Urinary bladder (tissue), 4 donors: ENCODE measurements around the gene LYZL6. TPM values are rescaled to one million over a fixed set of nuclear protein-coding genes. Genes with fewer than 3 reads are reported as not detected.

ENCODE experiments used
- DNase-seq: peaks from one replicate; pipeline ENCODE4 v3.0.0-alpha.2; 2015; ENCODE audit errors: extremely low spot score
- H3K27ac ChIP-seq: one replicate; pipeline ENCODE4 v1.5.1; 2013; ENCODE audit warnings: low read depth, mild to moderate bottlenecking, moderate library complexity
- H3K36me3 ChIP-seq: one replicate; pipeline ENCODE4 v1.6.1; 2013; ENCODE audit warnings: mild to moderate bottlenecking, moderate library complexity; ENCODE audit not compliant: insufficient read depth
- H3K4me1 ChIP-seq: one replicate; pipeline ENCODE4 v1.6.1; 2013; ENCODE audit warnings: mild to moderate bottlenecking, moderate library complexity; ENCODE audit not compliant: insufficient read depth
- H3K4me3 ChIP-seq: one replicate; pipeline ENCODE4 v1.5.1; 2013; ENCODE audit warnings: low read depth, low read length
- WGBS: extraction: QIAGEN DNeasy Blood & Tissue Kit; methylation state at CpG from one replicate; pipeline ENCODE4 v1.1.7; 2013; 5-methylcytosine and 5-hydroxymethylcytosine counted together
- polyA plus RNA-seq: library from polyadenylated mRNA; stranded (reverse); fragments of 200-250 nt; gene quantifications from one replicate; pipeline ENCODE4 v1.2.3, GENCODE V29; 2013
- total RNA-seq: library from RNA; depleted of rRNA; stranded (reverse); fragments of >200 nt; gene quantifications from one replicate; pipeline ENCODE4 v1.2.3, GENCODE V29; 2014
- donor health status: healthy with polysubstance abuse.
- donor health status: healthy.

Gene LYZL6
- total and polyA plus RNA-seq, 2 donors = not detected

- H3K4me3 ChIP-seq = no peak overlapping the region
- no peaks in the 10 kb centered on the region for H3K36me3 ChIP-seq
- no peak for DNase-seq
- no peak overlapping the region for H3K27ac ChIP-seq
- 53% methylated on average over 6 of the region's 6 CpGs for WGBS
- H3K4me1 ChIP-seq = no peaks in the 10 kb centered on the region
Observed at GRCh38 chr17:35931794-35932425, 11.6 kb downstream of the LYZL6 start.

- Histone ChIP-seq H3K36me3 (no peaks in the 10 kb centered on the region), H3K4me3 (peak within 1 kb of the TSS; percentile 14), H3K4me1 (no peaks in the 10 kb centered on the region), H3K27ac (no peak within 1 kb of the TSS)
- DNase-seq = peak; percentile 32
- 2% methylated on average over 35 of the region's 35 CpGs for WGBS
Observed at GRCh38 chr17:35930211-35931065, 13.1 kb downstream of the LYZL6 start, which contains the start of gene RDM1. TSS of gene RDM1 (minus strand) at chr17:35930773. CDS start at chr17:35930727, 46 bp downstream.

DNA sequence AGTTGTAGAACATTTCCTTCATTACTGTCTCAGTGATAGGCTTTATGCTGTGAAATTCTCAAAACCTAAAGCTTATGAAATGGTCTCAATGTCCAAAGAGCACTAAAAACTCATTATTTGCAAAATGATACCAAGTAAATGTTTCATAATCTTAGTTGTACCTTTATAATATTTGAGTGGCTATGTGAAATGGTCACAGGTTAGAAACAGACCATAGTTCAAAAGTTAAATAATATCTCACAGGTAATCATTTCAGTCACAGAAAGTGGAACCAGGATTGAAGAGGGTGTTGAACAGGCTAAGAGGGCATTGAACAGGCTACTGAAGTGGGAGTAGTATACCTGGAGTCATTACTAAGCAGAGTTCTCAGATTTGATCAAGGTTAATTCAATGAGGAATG lies 15.8 kb downstream of the LYZL6 start:
- Histone ChIP-seq H3K36me3 (peaks cover 1% of the 10 kb centered on the region), H3K4me3 (no peak overlapping the region), H3K4me1 (no peaks in the 10 kb centered on the region), H3K27ac (no peak overlapping the region)
- DNase-seq = no peak

- DNase-seq = no peak
- peaks cover 1% of the 10 kb centered on the region for H3K36me3 ChIP-seq
- no peak overlapping the region for H3K4me3 ChIP-seq
- no peaks in the 10 kb centered on the region for H3K4me1 ChIP-seq
- 97% methylated on average over 6 of the region's 6 CpGs for WGBS
- H3K27ac ChIP-seq = no peak overlapping the region
Observed at GRCh38 chr17:35923609-35924114, 19.9 kb downstream of the LYZL6 start.

DNA sequence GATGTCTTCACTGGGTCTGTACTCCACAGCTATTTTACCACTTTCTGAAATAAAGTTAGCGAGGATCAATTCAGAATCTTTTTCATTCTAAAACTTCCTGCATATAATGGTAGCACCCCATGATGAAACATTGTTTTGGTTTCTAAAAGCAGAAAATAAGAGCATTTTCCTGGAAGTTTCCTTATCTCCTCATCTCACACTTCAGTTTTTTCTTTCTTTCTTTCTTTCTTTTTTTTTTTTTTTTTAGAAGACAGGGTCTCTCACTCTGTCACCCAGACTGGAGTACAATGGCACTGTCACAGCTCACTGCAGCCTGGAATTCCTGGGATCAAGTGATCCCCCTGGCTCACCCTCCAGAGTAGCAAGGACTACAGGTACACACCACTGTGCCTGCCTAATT lies 23.3 kb downstream of the LYZL6 start:
- no peak for DNase-seq
- H3K27ac ChIP-seq = no peak overlapping the region

GRCh38 chr17:35918665-35919064 lies 24.8 kb downstream of the LYZL6 start:
- no peak for DNase-seq
- 73% methylated on average over 3 of the region's 3 CpGs for WGBS
- Histone ChIP-seq H3K36me3 (no peaks in the 10 kb centered on the region), H3K4me3 (no peak overlapping the region), H3K27ac (no peak overlapping the region), H3K4me1 (no peaks in the 10 kb centered on the region)

More for the DNA sequence above, 23.3 kb downstream of the LYZL6 start:
- WGBS = 95% methylated on average over 1 of the region's 1 CpG
- no peak overlapping the region for H3K4me3 ChIP-seq
- H3K4me1 ChIP-seq = no peaks in the 10 kb centered on the region
- H3K36me3 ChIP-seq = peaks cover 1% of the 10 kb centered on the region

DNA sequence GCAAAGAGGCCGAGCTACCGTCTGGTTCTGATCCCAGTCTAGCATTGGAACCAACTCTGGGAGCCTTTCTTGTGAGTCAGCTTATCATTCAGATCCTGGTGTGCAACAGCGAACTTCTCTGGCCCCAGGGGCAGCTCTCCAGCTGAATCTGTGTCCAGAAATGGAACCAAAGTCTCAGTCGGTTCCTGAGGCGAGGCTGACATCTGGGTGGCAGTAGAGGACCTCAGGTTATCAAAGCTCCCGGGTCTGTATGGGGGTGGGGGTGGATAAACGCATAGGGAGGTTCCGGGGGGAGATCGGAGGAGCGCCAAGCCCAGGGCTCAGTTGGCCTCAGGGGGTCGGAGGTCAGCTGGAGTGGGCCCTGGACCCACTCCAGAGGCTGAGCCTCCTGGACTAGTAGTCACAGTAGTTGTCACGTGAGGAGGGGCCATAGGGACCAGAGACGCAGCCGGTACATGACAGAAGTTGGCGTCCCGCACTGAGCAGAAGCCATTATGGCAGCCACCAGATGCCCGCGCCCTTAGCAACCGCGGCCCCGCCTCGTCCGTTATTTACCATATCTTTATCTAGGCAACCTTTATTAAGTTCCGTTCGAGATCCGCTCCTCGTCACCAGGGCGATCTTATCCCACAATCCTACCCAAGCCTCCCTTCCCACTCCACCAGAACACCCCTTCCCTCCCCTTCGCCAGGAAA lies 25.8 kb downstream of the LYZL6 start:
- no peaks in the 10 kb centered on the region for H3K36me3 ChIP-seq
- 93% methylated on average over 29 of the region's 29 CpGs for WGBS
- DNase-seq = no peak
- no peaks in the 10 kb centered on the region for H3K4me1 ChIP-seq
- no peak overlapping the region for H3K27ac ChIP-seq
- H3K4me3 ChIP-seq = no peak overlapping the region

- H3K27ac ChIP-seq = no peak overlapping the region
- no peak overlapping the region for H3K4me3 ChIP-seq
- no peak for DNase-seq
- H3K36me3 ChIP-seq = no peaks in the 10 kb centered on the region
- H3K4me1 ChIP-seq = no peaks in the 10 kb centered on the region
- WGBS = 69% methylated on average over 3 of the region's 3 CpGs
Observed at GRCh38 chr17:35915153-35915964, 28.2 kb downstream of the LYZL6 start.

DNA sequence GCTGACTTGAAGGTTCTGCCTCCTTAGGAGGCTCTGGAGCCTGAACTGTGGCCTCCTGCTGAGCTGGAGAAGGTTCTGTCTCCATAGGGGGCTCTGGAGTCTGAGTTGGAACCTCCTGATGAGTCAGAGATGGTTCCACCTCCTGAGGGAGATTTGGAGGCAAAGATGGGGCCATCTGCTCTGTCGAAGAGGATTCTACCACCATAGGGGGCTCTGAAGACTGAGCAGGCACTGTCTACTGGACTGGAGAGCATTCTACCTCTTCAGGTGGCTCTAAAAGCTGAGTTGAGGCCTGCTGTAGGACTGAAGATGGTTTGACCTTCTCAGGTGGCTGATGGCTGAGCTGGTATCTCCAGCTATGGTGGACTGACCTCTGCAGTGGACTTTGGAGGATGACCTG lies 29.2 kb downstream of the LYZL6 start:
- Histone ChIP-seq H3K36me3 (no peaks in the 10 kb centered on the region), H3K4me1 (no peaks in the 10 kb centered on the region), H3K4me3 (no peak overlapping the region), H3K27ac (no peak overlapping the region)
- no peak for DNase-seq
- WGBS = 97% methylated on average over 1 of the region's 1 CpG

DNA sequence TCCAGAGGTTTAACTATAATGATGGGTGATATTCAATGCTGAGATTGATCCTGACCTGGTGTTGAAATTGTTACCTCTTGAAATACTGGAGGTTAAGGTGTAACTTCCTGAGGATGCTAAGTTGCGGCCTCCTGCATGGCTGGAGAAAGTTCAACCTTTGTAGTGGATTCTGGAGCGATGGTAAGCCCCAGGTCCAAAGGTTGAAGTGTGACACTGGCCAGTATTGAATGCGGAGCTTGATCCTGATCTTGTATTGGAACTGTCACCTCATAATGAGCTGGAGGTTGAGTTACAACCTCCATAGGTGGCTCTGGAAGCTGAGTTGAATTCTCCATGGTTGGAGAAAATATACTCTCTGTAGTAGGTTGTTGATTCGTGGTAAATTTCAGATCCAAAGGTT lies 29.9 kb downstream of the LYZL6 start:
- H3K27ac ChIP-seq = no peak overlapping the region
- 86% methylated on average over 4 of the region's 4 CpGs for WGBS
- no peak for DNase-seq
- H3K36me3 ChIP-seq = no peaks in the 10 kb centered on the region
- no peaks in the 10 kb centered on the region for H3K4me1 ChIP-seq
- H3K4me3 ChIP-seq = no peak overlapping the region

GRCh38 chr17:35912942-35913341 lies 30.6 kb downstream of the LYZL6 start:
- no peak overlapping the region for H3K4me3 ChIP-seq
- 81% methylated on average over 2 of the region's 2 CpGs for WGBS
- H3K36me3 ChIP-seq = no peaks in the 10 kb centered on the region
- DNase-seq = no peak
- H3K4me1 ChIP-seq = no peaks in the 10 kb centered on the region
- no peak overlapping the region for H3K27ac ChIP-seq

- 97% methylated on average over 3 of the region's 3 CpGs for WGBS
- no peaks in the 10 kb centered on the region for H3K4me1 ChIP-seq
- no peak overlapping the region for H3K4me3 ChIP-seq
- DNase-seq = no peak
- no peaks in the 10 kb centered on the region for H3K36me3 ChIP-seq
- no peak overlapping the region for H3K27ac ChIP-seq
Observed at GRCh38 chr17:35912339-35912912, 31.1 kb downstream of the LYZL6 start.

- H3K36me3 ChIP-seq = no peaks in the 10 kb centered on the region
- no peak for DNase-seq
- H3K4me3 ChIP-seq = no peak overlapping the region
- H3K4me1 ChIP-seq = no peaks in the 10 kb centered on the region
- H3K27ac ChIP-seq = no peak overlapping the region
- WGBS = 77% methylated on average over 3 of the region's 3 CpGs
Observed at GRCh38 chr17:35909408-35909807, 34.1 kb downstream of the LYZL6 start.
